ENCODE results near the gene TPO. TPM values are rescaled to one million over a fixed set of nuclear protein-coding genes. Genes with fewer than 3 reads are reported as not detected.

TPO gene
- total and polyA plus RNA-seq, 9 donors, result 0.08 to 0.53 (median 0.18) TPM

GRCh38 chr2:1498176-1498575 is 84.9 kb downstream of the TPO start:
- no peaks in the 10 kb centered on the region for H3K4me1 ChIP-seq (ENCODE audit: control insufficient read depth, insufficient read depth, low read length)
- DNase-seq, result no peak
- no peak overlapping the region for H3K27ac ChIP-seq (ENCODE audit: low read length)
- H3K9me3 ChIP-seq (replicated peaks; ENCODE audit: control insufficient read depth, low read depth, low read length), result no peaks in the 10 kb centered on the region
- 62% methylated on average over 2 of the region's 7 CpGs for WGBS (ENCODE audit: insufficient coverage)
- H3K36me3 ChIP-seq (ENCODE audit: control insufficient read depth, insufficient read depth, low read length), result no peaks in the 10 kb centered on the region
- H3K27me3 ChIP-seq (ENCODE audit: control insufficient read depth, insufficient read depth, low read length), result no peaks in the 10 kb centered on the region
- H3K4me3 ChIP-seq (ENCODE audit: low read length), result no peak overlapping the region

GRCh38 chr2:1499033-1499795 is 86.0 kb downstream of the TPO start:
- H3K27me3 ChIP-seq (ENCODE audit: control insufficient read depth, insufficient read depth, low read length), result no peaks in the 10 kb centered on the region
- WGBS (ENCODE audit: insufficient coverage), result 81% methylated on average over 9 of the region's 13 CpGs
- DNase-seq, result no peak

GRCh38 chr2:1501038-1501851 is 88.0 kb downstream of the TPO start:
- Histone ChIP-seq H3K36me3 (ENCODE audit: control insufficient read depth, insufficient read depth, low read length) (no peaks in the 10 kb centered on the region), H3K4me1 (ENCODE audit: control insufficient read depth, insufficient read depth, low read length) (no peaks in the 10 kb centered on the region), H3K27me3 (ENCODE audit: control insufficient read depth, insufficient read depth, low read length) (peaks cover 2% of the 10 kb centered on the region), H3K4me3 (ENCODE audit: low read length) (no peak overlapping the region), H3K9me3 (replicated peaks; ENCODE audit: control insufficient read depth, low read depth, low read length) (no peaks in the 10 kb centered on the region), H3K27ac (ENCODE audit: low read length) (no peak overlapping the region)
- WGBS (ENCODE audit: insufficient coverage), result 90% methylated on average over 25 of the region's 27 CpGs
- DNase-seq, result no peak

More at GRCh38 chr2:1499033-1499795, 86.0 kb downstream of the TPO start:
- no peaks in the 10 kb centered on the region for H3K4me1 ChIP-seq (ENCODE audit: control insufficient read depth, insufficient read depth, low read length)
- H3K36me3 ChIP-seq (ENCODE audit: control insufficient read depth, insufficient read depth, low read length), result no peaks in the 10 kb centered on the region
- H3K27ac ChIP-seq (ENCODE audit: low read length), result no peak overlapping the region
- no peaks in the 10 kb centered on the region for H3K9me3 ChIP-seq (replicated peaks; ENCODE audit: control insufficient read depth, low read depth, low read length)
- H3K4me3 ChIP-seq (ENCODE audit: low read length), result no peak overlapping the region

GRCh38 chr2:1501991-1502390 is 88.7 kb downstream of the TPO start:
- Histone ChIP-seq H3K36me3 (ENCODE audit: control insufficient read depth, insufficient read depth, low read length) (no peaks in the 10 kb centered on the region), H3K27ac (ENCODE audit: low read length) (no peak overlapping the region), H3K27me3 (ENCODE audit: control insufficient read depth, insufficient read depth, low read length) (peaks cover 2% of the 10 kb centered on the region), H3K4me3 (ENCODE audit: low read length) (no peak overlapping the region), H3K4me1 (ENCODE audit: control insufficient read depth, insufficient read depth, low read length) (no peaks in the 10 kb centered on the region), H3K9me3 (replicated peaks; ENCODE audit: control insufficient read depth, low read depth, low read length) (no peaks in the 10 kb centered on the region)
- 84% methylated on average over 5 of the region's 6 CpGs for WGBS (ENCODE audit: insufficient coverage)
- DNase-seq, result no peak

GRCh38 chr2:1502891-1503304 is 89.6 kb downstream of the TPO start:
- WGBS (ENCODE audit: insufficient coverage), result 73% methylated on average over 13 of the region's 15 CpGs
- H3K4me1 ChIP-seq (ENCODE audit: control insufficient read depth, insufficient read depth, low read length), result no peaks in the 10 kb centered on the region
- H3K27ac ChIP-seq (ENCODE audit: low read length), result no peak overlapping the region
- no peaks in the 10 kb centered on the region for H3K9me3 ChIP-seq (replicated peaks; ENCODE audit: control insufficient read depth, low read depth, low read length)
- no peak for DNase-seq
- peaks cover 2% of the 10 kb centered on the region for H3K27me3 ChIP-seq (ENCODE audit: control insufficient read depth, insufficient read depth, low read length)
- no peaks in the 10 kb centered on the region for H3K36me3 ChIP-seq (ENCODE audit: control insufficient read depth, insufficient read depth, low read length)
- H3K4me3 ChIP-seq (ENCODE audit: low read length), result no peak overlapping the region

GRCh38 chr2:1503471-1504310 is 90.4 kb downstream of the TPO start:
- Histone ChIP-seq H3K36me3 (ENCODE audit: control insufficient read depth, insufficient read depth, low read length) (no peaks in the 10 kb centered on the region), H3K27ac (ENCODE audit: low read length) (no peak overlapping the region), H3K4me1 (ENCODE audit: control insufficient read depth, insufficient read depth, low read length) (no peaks in the 10 kb centered on the region), H3K4me3 (ENCODE audit: low read length) (no peak overlapping the region), H3K27me3 (ENCODE audit: control insufficient read depth, insufficient read depth, low read length) (peaks cover 2% of the 10 kb centered on the region), H3K9me3 (replicated peaks; ENCODE audit: control insufficient read depth, low read depth, low read length) (no peaks in the 10 kb centered on the region)
- no peak for DNase-seq
- 63% methylated on average over 21 of the region's 36 CpGs for WGBS (ENCODE audit: insufficient coverage)

GRCh38 chr2:1504311-1504750 is 91.1 kb downstream of the TPO start:
- 70% methylated on average over 6 of the region's 10 CpGs for WGBS (ENCODE audit: insufficient coverage)
- H3K36me3 ChIP-seq (ENCODE audit: control insufficient read depth, insufficient read depth, low read length), result no peaks in the 10 kb centered on the region
- no peaks in the 10 kb centered on the region for H3K4me1 ChIP-seq (ENCODE audit: control insufficient read depth, insufficient read depth, low read length)
- H3K9me3 ChIP-seq (replicated peaks; ENCODE audit: control insufficient read depth, low read depth, low read length), result no peaks in the 10 kb centered on the region
- H3K27ac ChIP-seq (ENCODE audit: low read length), result no peak overlapping the region
- H3K4me3 ChIP-seq (ENCODE audit: low read length), result no peak overlapping the region
- DNase-seq, result no peak
- H3K27me3 ChIP-seq (ENCODE audit: control insufficient read depth, insufficient read depth, low read length), result peaks cover 5% of the 10 kb centered on the region

GRCh38 chr2:1505031-1505441 is 91.8 kb downstream of the TPO start:
- Histone ChIP-seq H3K4me1 (ENCODE audit: control insufficient read depth, insufficient read depth, low read length) (no peaks in the 10 kb centered on the region), H3K36me3 (ENCODE audit: control insufficient read depth, insufficient read depth, low read length) (no peaks in the 10 kb centered on the region), H3K9me3 (replicated peaks; ENCODE audit: control insufficient read depth, low read depth, low read length) (no peaks in the 10 kb centered on the region), H3K27me3 (ENCODE audit: control insufficient read depth, insufficient read depth, low read length) (peaks cover 5% of the 10 kb centered on the region), H3K4me3 (ENCODE audit: low read length) (no peak overlapping the region), H3K27ac (ENCODE audit: low read length) (no peak overlapping the region)
- DNase-seq, result no peak
- 89% methylated on average over 8 of the region's 10 CpGs for WGBS (ENCODE audit: insufficient coverage)

GRCh38 chr2:1509271-1510065 is 96.2 kb downstream of the TPO start:
- Histone ChIP-seq H3K4me1 (ENCODE audit: control insufficient read depth, insufficient read depth, low read length) (no peaks in the 10 kb centered on the region), H3K4me3 (ENCODE audit: low read length) (no peak overlapping the region), H3K9me3 (replicated peaks; ENCODE audit: control insufficient read depth, low read depth, low read length) (no peaks in the 10 kb centered on the region), H3K27ac (ENCODE audit: low read length) (no peak overlapping the region), H3K36me3 (ENCODE audit: control insufficient read depth, insufficient read depth, low read length) (no peaks in the 10 kb centered on the region), H3K27me3 (ENCODE audit: control insufficient read depth, insufficient read depth, low read length) (peaks cover 5% of the 10 kb centered on the region)
- DNase-seq, result no peak
- 49% methylated on average over 5 of the region's 5 CpGs for WGBS (ENCODE audit: insufficient coverage)
